Adipocyte (in vitro differentiated cells): Measurements from ENCODE around the gene KCNA10.

Experiments used
- DNase-seq: peaks from one replicate; pipeline ENCODE4 v3.0.0-alpha.2; 2015; ENCODE audit warnings: low read depth
- H3K27me3 ChIP-seq: replicated peaks from 2 replicates; pipeline ENCODE4 v1.7.0; 2013; ENCODE audit warnings: mild to moderate bottlenecking, low read length, moderate library complexity; ENCODE audit not compliant: control insufficient read depth, insufficient read depth
- H3K36me3 ChIP-seq: 2 replicates; pipeline ENCODE4 v1.7.0; 2013; ENCODE audit warnings: low read length, mild to moderate bottlenecking, moderate library complexity; ENCODE audit not compliant: control insufficient read depth, insufficient read depth, severe bottlenecking
- H3K4me1 ChIP-seq: 2 replicates; pipeline ENCODE4 v1.7.0; 2013; ENCODE audit warnings: mild to moderate bottlenecking, low read length, moderate library complexity; ENCODE audit not compliant: control insufficient read depth, insufficient read depth
- H3K4me3 ChIP-seq: 2 replicates; pipeline ENCODE4 v1.7.0; 2013; ENCODE audit warnings: mild to moderate bottlenecking, low read length, moderate library complexity
- H3K9ac ChIP-seq: 2 replicates; pipeline ENCODE4 v1.7.0; 2013; ENCODE audit warnings: mild to moderate bottlenecking, low read length, moderate library complexity
- H3K9me3 ChIP-seq: 2 replicates; pipeline ENCODE4 v1.7.0; 2013; ENCODE audit warnings: mild to moderate bottlenecking, low read length, moderate library complexity; ENCODE audit not compliant: control insufficient read depth

Gene KCNA10

DNA sequence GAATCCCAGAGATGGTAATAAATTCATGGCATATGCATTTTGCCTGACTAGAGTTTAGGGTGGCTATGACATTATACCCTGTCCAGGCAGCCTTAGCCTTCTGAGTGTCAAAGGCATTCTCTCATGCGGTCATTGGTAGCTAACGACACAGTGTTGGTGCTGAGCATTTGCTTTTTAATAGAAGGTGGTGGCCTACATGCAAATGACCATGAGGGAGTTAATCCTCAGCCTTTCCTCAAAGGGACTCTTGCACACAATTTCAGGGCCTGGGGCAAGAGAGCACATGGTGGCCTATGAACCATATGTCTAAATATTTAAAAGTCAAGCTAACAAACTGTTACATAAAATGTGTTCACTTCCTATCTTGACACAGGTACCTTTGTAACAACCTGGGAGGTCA, 30.9 kb upstream of the KCNA10 start:
- H3K4me3 ChIP-seq = no peak overlapping the region
- no peak for DNase-seq
- H3K36me3 ChIP-seq = no peaks in the 10 kb centered on the region
- H3K27me3 ChIP-seq = peaks cover 81% of the 10 kb centered on the region
- H3K9me3 ChIP-seq = no peaks in the 10 kb centered on the region
- no peak overlapping the region for H3K9ac ChIP-seq
- no peaks in the 10 kb centered on the region for H3K4me1 ChIP-seq

- no peak overlapping the region for H3K4me3 ChIP-seq
Observed at GRCh38 chr1:110548381-110548780, 29.4 kb upstream of the KCNA10 start.

GRCh38 chr1:110547017-110547416, 28.0 kb upstream of the KCNA10 start:
- Histone ChIP-seq H3K9me3 (no peaks in the 10 kb centered on the region), H3K27me3 (peaks cover 73% of the 10 kb centered on the region), H3K9ac (no peak overlapping the region), H3K4me1 (no peaks in the 10 kb centered on the region), H3K4me3 (no peak overlapping the region), H3K36me3 (no peaks in the 10 kb centered on the region)
- DNase-seq = no peak

More at GRCh38 chr1:110548381-110548780, 29.4 kb upstream of the KCNA10 start:
- Histone ChIP-seq H3K4me1 (no peaks in the 10 kb centered on the region), H3K9ac (no peak overlapping the region), H3K36me3 (no peaks in the 10 kb centered on the region), H3K27me3 (peaks cover 83% of the 10 kb centered on the region), H3K9me3 (no peaks in the 10 kb centered on the region)
- peak; percentile 13 for DNase-seq

DNA sequence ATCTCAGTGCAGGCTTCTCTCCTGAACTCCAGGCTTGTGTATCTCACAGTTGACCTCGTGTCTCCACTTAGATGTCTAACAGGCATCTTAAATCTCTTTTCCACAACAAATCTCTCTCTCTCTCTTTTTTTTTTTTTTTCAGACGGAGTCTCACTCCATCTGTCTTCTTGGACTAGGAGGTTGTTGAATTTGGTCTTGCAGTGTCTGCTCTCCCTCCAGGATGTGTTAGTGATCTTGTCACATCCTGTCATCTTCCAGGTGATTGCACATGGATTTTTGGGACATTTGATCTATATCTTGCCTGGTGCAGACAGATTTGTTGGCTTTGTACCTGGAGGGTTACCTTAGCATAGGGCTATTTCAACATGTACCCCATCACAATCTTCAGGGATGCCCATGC, 26.5 kb upstream of the KCNA10 start:
- no peak overlapping the region for H3K4me3 ChIP-seq
- H3K36me3 ChIP-seq = no peaks in the 10 kb centered on the region
- H3K27me3 ChIP-seq = peaks cover 66% of the 10 kb centered on the region
- H3K9ac ChIP-seq = no peak overlapping the region
- no peaks in the 10 kb centered on the region for H3K9me3 ChIP-seq
- DNase-seq = no peak
- no peaks in the 10 kb centered on the region for H3K4me1 ChIP-seq

- H3K4me1 ChIP-seq = no peaks in the 10 kb centered on the region
- H3K27me3 ChIP-seq = peaks cover 58% of the 10 kb centered on the region
- no peaks in the 10 kb centered on the region for H3K36me3 ChIP-seq
- no peak overlapping the region for H3K9ac ChIP-seq
- no peak overlapping the region for H3K4me3 ChIP-seq
- DNase-seq = no peak
- H3K9me3 ChIP-seq = no peaks in the 10 kb centered on the region
Observed at GRCh38 chr1:110544753-110545152, 25.8 kb upstream of the KCNA10 start.

DNA sequence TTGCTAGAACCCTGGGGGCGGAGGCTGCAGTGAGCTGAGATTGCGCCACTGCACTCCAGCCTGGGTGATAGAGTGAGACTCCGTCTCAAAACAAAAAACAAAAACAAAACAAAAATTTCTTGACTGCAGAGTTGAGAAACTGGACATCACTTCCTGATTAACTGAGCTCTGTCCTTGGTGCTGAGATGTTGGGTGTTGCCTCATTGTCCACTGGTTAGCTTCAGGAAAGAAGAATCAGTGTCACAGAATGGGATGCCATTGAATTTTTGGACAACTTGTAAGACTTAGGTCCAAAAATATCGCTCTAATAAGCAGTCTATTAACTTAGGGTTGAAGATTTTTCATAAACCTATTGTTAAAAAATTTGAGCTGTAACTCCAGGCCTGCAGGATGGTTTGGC, 23.8 kb upstream of the KCNA10 start:
- no peaks in the 10 kb centered on the region for H3K36me3 ChIP-seq
- no peaks in the 10 kb centered on the region for H3K4me1 ChIP-seq
- no peaks in the 10 kb centered on the region for H3K9me3 ChIP-seq
- no peak overlapping the region for H3K9ac ChIP-seq
- peak; percentile 63 for DNase-seq
- H3K4me3 ChIP-seq = no peak overlapping the region
- H3K27me3 ChIP-seq = peaks cover 51% of the 10 kb centered on the region

DNA sequence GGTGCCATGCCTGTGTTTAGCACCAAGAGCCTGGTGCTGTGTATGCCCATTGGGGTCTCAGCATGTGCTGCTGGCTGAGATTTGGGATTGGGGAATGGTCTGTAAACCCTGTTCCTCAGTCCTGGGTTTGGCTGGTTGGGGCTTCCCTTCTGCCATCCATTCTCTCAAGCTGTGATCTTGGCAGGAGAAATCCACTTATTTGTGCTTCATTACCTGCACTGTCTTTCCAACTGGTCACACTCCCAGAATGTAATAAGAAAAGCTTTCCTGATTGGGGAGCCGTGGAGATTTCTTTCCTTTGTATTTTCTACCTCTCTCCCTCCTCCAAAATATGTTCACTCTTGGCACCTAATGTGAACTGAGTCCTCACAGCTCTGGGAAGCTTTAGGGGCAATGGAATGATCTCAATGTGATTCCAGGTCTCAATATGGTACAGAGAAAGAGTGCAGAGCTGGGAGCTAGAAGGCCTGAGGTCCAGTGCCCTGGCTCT, 23.0 kb upstream of the KCNA10 start:
- Histone ChIP-seq H3K27me3 (peaks cover 51% of the 10 kb centered on the region), H3K4me3 (no peak overlapping the region), H3K9me3 (no peaks in the 10 kb centered on the region), H3K9ac (no peak overlapping the region), H3K4me1 (no peaks in the 10 kb centered on the region), H3K36me3 (no peaks in the 10 kb centered on the region)
- no peak for DNase-seq

- no peaks in the 10 kb centered on the region for H3K4me1 ChIP-seq
- no peaks in the 10 kb centered on the region for H3K9me3 ChIP-seq
- H3K4me3 ChIP-seq = no peak overlapping the region
- no peaks in the 10 kb centered on the region for H3K36me3 ChIP-seq
- H3K9ac ChIP-seq = no peak overlapping the region
- peaks cover 52% of the 10 kb centered on the region for H3K27me3 ChIP-seq
- DNase-seq = no peak
Observed at GRCh38 chr1:110540891-110541685, 22.1 kb upstream of the KCNA10 start.

DNA sequence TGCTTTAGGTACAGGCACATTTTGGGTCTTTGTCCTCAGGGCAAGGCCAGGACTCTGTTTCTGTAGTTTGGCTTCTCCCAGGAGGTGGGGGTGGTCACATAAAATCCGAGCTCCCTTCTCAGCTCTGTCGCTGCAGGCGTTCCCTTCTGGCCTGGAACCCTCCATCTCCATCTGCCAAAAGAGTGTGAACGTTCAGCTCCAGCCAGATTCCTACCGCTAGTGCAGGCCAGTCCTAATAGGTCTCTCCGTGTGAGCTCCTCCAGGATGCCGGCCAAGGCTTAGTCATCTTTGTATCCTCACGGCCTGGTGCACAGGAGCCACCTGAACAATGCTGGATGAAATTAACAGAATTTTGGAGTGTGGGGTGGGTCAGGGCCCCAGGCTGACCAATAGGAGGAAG, 19.9 kb upstream of the KCNA10 start:
- Histone ChIP-seq H3K4me3 (no peak overlapping the region), H3K9me3 (no peaks in the 10 kb centered on the region), H3K9ac (no peak overlapping the region), H3K36me3 (no peaks in the 10 kb centered on the region), H3K4me1 (no peaks in the 10 kb centered on the region), H3K27me3 (peaks cover 51% of the 10 kb centered on the region)
- DNase-seq = no peak

- Histone ChIP-seq H3K4me3 (no peak overlapping the region), H3K9me3 (no peaks in the 10 kb centered on the region), H3K9ac (no peak overlapping the region), H3K36me3 (no peaks in the 10 kb centered on the region), H3K27me3 (peaks cover 56% of the 10 kb centered on the region), H3K4me1 (no peaks in the 10 kb centered on the region)
- no peak for DNase-seq
Observed at GRCh38 chr1:110538075-110538474, 19.1 kb upstream of the KCNA10 start.

- Histone ChIP-seq H3K4me3 (no peak overlapping the region), H3K9ac (no peak overlapping the region), H3K36me3 (no peaks in the 10 kb centered on the region), H3K27me3 (peaks cover 71% of the 10 kb centered on the region), H3K4me1 (no peaks in the 10 kb centered on the region), H3K9me3 (no peaks in the 10 kb centered on the region)
- no peak for DNase-seq
Observed at GRCh38 chr1:110535985-110536384, 17.0 kb upstream of the KCNA10 start.

GRCh38 chr1:110533230-110533629, 14.3 kb upstream of the KCNA10 start:
- Histone ChIP-seq H3K9me3 (no peaks in the 10 kb centered on the region), H3K36me3 (no peaks in the 10 kb centered on the region), H3K4me1 (no peaks in the 10 kb centered on the region), H3K9ac (no peak overlapping the region), H3K4me3 (no peak overlapping the region), H3K27me3 (peaks cover 88% of the 10 kb centered on the region)
- DNase-seq = no peak
